GM12801 (cell line): Measurements from ENCODE around the gene JSRP1.

Source experiments
- TF ChIP-seq, protein P1 (sequence below): IDR thresholded peaks from one replicate; pipeline ENCODE4 v1.5.1; 2011; ENCODE audit warnings: control low read depth; ENCODE audit not compliant: insufficient read length; ENCODE audit errors: extremely low read depth

The JSRP1 gene

DNA sequence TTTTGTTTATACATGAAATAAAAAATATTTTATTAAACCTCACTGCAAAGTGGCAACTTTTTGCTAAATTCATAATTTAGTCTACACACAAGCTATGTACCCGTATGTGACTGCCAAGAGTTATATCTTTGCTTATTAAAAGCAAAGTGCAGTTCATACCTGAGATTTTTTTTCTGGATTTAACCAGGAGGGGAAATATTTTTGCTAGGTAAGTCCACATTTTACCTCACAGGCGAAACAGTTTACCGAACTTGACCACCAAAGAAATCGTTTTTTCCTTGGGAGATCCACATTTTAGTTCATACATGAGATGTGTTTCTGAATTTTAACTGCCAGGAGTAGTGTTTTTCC is 12.2 kb upstream of the JSRP1 start:
- TF ChIP-seq, protein P1, sequence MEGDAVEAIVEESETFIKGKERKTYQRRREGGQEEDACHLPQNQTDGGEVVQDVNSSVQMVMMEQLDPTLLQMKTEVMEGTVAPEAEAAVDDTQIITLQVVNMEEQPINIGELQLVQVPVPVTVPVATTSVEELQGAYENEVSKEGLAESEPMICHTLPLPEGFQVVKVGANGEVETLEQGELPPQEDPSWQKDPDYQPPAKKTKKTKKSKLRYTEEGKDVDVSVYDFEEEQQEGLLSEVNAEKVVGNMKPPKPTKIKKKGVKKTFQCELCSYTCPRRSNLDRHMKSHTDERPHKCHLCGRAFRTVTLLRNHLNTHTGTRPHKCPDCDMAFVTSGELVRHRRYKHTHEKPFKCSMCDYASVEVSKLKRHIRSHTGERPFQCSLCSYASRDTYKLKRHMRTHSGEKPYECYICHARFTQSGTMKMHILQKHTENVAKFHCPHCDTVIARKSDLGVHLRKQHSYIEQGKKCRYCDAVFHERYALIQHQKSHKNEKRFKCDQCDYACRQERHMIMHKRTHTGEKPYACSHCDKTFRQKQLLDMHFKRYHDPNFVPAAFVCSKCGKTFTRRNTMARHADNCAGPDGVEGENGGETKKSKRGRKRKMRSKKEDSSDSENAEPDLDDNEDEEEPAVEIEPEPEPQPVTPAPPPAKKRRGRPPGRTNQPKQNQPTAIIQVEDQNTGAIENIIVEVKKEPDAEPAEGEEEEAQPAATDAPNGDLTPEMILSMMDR = no peak

GRCh38 chr19:2266183-2266993 is 10.2 kb upstream of the JSRP1 start:
- TF ChIP-seq, protein P1 = no peak

- TF ChIP-seq, protein P1 = no peak
Measured at GRCh38 chr19:2261438-2262172, 5.4 kb upstream of the JSRP1 start.

DNA sequence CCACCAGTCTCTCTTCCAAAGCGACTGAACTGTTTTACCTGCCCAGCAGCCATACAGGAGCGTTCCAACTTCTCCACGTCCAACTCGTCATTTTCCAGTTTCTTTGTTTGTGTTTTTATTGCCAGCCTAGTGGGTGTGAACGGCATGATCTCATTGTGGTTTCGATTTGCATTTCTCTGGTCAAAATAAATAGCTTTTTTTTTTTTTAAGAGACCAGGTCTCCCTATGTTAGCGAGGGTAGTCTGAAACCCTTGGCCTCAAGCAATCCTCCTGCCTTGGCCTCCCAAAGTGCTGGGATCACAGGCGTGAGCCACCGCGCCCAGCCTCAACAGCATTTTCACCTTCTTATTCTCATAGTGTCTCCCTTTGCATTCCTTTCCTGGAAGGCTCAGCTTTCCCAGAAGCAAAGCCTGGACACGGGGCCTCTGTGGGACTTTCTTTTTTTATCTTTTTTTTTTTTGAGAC is 4.2 kb upstream of the JSRP1 start:
- TF ChIP-seq, protein P1 = no peak

DNA sequence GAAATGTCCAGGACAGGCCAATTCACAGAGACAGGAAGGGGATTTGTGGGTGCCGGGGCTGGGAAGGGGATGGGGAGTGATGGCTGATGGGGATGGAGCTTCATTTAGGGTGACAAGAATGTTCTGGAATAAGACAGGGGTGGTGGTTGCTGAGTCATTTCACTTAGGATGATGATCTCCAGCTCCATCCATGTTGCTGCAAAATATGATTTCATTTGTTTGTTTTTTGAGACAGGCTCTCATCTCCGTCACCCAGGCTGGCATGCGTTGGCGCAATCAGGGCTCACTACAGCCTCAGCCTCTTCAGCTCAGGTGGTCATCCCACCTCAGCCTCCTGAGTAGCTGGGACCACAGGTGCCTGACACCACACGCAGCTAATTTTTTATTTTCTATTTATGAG is 3.1 kb upstream of the JSRP1 start:
- TF ChIP-seq, protein P1 = no peak

- TF ChIP-seq, protein P1 = no peak
Measured at GRCh38 chr19:2255112-2255845, 938 bp downstream of the JSRP1 start.
